K562 (cell line): ENCODE data around the gene ATG12.

ENCODE experiments used
- TF ChIP-seq, protein P1 (sequence below): fragments of 250-450 bp; sonication (Bioruptor Pico); IDR thresholded peaks from 2 replicates; pipeline ENCODE4 v1.8.0; 2022; ENCODE audit warnings: moderate library complexity, mild to moderate bottlenecking, inconsistent platforms
- TF ChIP-seq, protein P2 (sequence below), 2 experiments: fragments of 450-650 bp in 1 of 2; sonication (generic) in 1 of 2; formaldehyde crosslinking in 1 of 2; IDR thresholded peaks; 2 replicates each; pipeline versions ENCODE4 v1.7.1 to v1.9.0; 2016 to 2022; ENCODE audit warnings: inconsistent platforms in 1 of 2, mild to moderate bottlenecking in 1 of 2, missing genetic modification reagents in 1 of 2

- TF ChIP-seq, protein P1, sequence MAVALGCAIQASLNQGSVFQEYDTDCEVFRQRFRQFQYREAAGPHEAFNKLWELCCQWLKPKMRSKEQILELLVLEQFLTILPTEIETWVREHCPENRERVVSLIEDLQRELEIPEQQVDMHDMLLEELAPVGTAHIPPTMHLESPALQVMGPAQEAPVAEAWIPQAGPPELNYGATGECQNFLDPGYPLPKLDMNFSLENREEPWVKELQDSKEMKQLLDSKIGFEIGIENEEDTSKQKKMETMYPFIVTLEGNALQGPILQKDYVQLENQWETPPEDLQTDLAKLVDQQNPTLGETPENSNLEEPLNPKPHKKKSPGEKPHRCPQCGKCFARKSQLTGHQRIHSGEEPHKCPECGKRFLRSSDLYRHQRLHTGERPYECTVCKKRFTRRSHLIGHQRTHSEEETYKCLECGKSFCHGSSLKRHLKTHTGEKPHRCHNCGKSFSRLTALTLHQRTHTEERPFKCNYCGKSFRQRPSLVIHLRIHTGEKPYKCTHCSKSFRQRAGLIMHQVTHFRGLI (CRISPR knock-in tag), result no peak
- TF ChIP-seq, protein P2, sequence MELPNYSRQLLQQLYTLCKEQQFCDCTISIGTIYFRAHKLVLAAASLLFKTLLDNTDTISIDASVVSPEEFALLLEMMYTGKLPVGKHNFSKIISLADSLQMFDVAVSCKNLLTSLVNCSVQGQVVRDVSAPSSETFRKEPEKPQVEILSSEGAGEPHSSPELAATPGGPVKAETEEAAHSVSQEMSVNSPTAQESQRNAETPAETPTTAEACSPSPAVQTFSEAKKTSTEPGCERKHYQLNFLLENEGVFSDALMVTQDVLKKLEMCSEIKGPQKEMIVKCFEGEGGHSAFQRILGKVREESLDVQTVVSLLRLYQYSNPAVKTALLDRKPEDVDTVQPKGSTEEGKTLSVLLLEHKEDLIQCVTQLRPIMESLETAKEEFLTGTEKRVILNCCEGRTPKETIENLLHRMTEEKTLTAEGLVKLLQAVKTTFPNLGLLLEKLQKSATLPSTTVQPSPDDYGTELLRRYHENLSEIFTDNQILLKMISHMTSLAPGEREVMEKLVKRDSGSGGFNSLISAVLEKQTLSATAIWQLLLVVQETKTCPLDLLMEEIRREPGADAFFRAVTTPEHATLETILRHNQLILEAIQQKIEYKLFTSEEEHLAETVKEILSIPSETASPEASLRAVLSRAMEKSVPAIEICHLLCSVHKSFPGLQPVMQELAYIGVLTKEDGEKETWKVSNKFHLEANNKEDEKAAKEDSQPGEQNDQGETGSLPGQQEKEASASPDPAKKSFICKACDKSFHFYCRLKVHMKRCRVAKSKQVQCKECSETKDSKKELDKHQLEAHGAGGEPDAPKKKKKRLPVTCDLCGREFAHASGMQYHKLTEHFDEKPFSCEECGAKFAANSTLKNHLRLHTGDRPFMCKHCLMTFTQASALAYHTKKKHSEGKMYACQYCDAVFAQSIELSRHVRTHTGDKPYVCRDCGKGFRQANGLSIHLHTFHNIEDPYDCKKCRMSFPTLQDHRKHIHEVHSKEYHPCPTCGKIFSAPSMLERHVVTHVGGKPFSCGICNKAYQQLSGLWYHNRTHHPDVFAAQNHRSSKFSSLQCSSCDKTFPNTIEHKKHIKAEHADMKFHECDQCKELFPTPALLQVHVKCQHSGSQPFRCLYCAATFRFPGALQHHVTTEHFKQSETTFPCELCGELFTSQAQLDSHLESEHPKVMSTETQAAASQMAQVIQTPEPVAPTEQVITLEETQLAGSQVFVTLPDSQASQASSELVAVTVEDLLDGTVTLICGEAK (IDR thresholded peaks at IDR 0.05), result peak; percentile 80
- TF ChIP-seq, protein P2 (CRISPR knock-in tag; IDR thresholded peaks at IDR 0.05), result peak; percentile 25; the same call in 1 of the 2 replicates
Measured at GRCh38 chr5:115841382-115842088, at the start of gene ATG12, which contains the start of gene AP3S1.
